Measurements from ENCODE around the gene RINT1. TPM values are rescaled to one million over a fixed set of nuclear protein-coding genes. Genes with fewer than 3 reads are reported as not detected.

RINT1 gene
- total RNA-seq, 2 donors from 2014 or later: 21.0 to 26.0 TPM

GRCh38 chr7:105600720-105601550 is 68.9 kb downstream of the RINT1 start:
- no peak for TF ChIP-seq CTCF (conservative IDR thresholded peaks at IDR 0.05)
- H3K9me3 ChIP-seq (ENCODE audit: control insufficient read depth, low read length): no peaks in the 10 kb centered on the region
- H3K27me3 Mint-ChIP-seq (ENCODE audit: insufficient read depth): no peaks in the 10 kb centered on the region
- no peak overlapping the region for H3K27ac ChIP-seq (ENCODE audit: low read depth, low read length)
- H3K36me3 ChIP-seq (ENCODE audit: control insufficient read depth, insufficient read depth, low read length): no peaks in the 10 kb centered on the region
- H3K4me3 Mint-ChIP-seq: no peak overlapping the region
- H3K4me3 ChIP-seq (ENCODE audit: low read length): no peak overlapping the region
- WGBS, 2 experiments (ENCODE audit: insufficient coverage in 1 of 2, insufficient read length in 1 of 2): 86 to 98% methylated on average over 5 to 14 of the region's 14 CpGs
- peak overlapping the region; percentile 63 for H3K27ac Mint-ChIP-seq
- peaks cover 20% of the 10 kb centered on the region for H3K4me1 Mint-ChIP-seq
- H3K9me3 Mint-ChIP-seq: no peaks in the 10 kb centered on the region
- H3K9ac ChIP-seq (ENCODE audit: extremely low read depth, low read length, poor library complexity, severe bottlenecking): no peak overlapping the region
- H3K4me1 ChIP-seq (ENCODE audit: control insufficient read depth, insufficient read depth, low read length): no peaks in the 10 kb centered on the region
- peak; percentile 75 for DNase-seq
- H3K36me3 Mint-ChIP-seq (ENCODE audit: low read depth): no peaks in the 10 kb centered on the region
- H3K27me3 ChIP-seq (ENCODE audit: control insufficient read depth, insufficient read depth, low read length, poor library complexity, severe bottlenecking): no peaks in the 10 kb centered on the region

- no peaks in the 10 kb centered on the region for H3K27me3 Mint-ChIP-seq (ENCODE audit: insufficient read depth)
- H3K4me3 Mint-ChIP-seq: no peak overlapping the region
- Histone ChIP-seq H3K4me1 (ENCODE audit: control insufficient read depth, insufficient read depth, low read length) (no peaks in the 10 kb centered on the region), H3K9me3 (ENCODE audit: control insufficient read depth, low read length) (no peaks in the 10 kb centered on the region), H3K9ac (ENCODE audit: extremely low read depth, low read length, poor library complexity, severe bottlenecking) (no peak overlapping the region), H3K36me3 (ENCODE audit: control insufficient read depth, insufficient read depth, low read length) (no peaks in the 10 kb centered on the region), H3K4me3 (ENCODE audit: low read length) (no peak overlapping the region), H3K27ac (ENCODE audit: low read depth, low read length) (no peak overlapping the region), H3K27me3 (ENCODE audit: control insufficient read depth, insufficient read depth, low read length, poor library complexity, severe bottlenecking) (no peaks in the 10 kb centered on the region)
- DNase-seq: peak; percentile 49
- peak overlapping the region; percentile 25 for H3K27ac Mint-ChIP-seq
- peaks cover 2% of the 10 kb centered on the region for H3K36me3 Mint-ChIP-seq (ENCODE audit: low read depth)
- WGBS, 2 experiments (ENCODE audit: insufficient coverage in 1 of 2, insufficient read length in 1 of 2): 93 to 95% methylated on average over 10 to 19 of the region's 19 CpGs
- H3K4me1 Mint-ChIP-seq: peaks cover 10% of the 10 kb centered on the region
- no peak for TF ChIP-seq CTCF (conservative IDR thresholded peaks at IDR 0.05)
- H3K9me3 Mint-ChIP-seq: no peaks in the 10 kb centered on the region
Observed at GRCh38 chr7:105602325-105603305, 70.6 kb downstream of the RINT1 start.

GRCh38 chr7:105610165-105610930 is 78.3 kb downstream of the RINT1 start:
- Mint-ChIP-seq H3K4me1 (no peaks in the 10 kb centered on the region), H3K9me3 (no peaks in the 10 kb centered on the region), H3K27me3 (ENCODE audit: insufficient read depth) (no peaks in the 10 kb centered on the region), H3K27ac (peak overlapping the region; percentile 35), H3K36me3 (ENCODE audit: low read depth) (peaks cover 44% of the 10 kb centered on the region), H3K4me3 (no peak overlapping the region)
- H3K4me1 ChIP-seq (ENCODE audit: control insufficient read depth, insufficient read depth, low read length): no peaks in the 10 kb centered on the region
- 95 to 98% methylated on average over 6 to 8 of the region's 8 CpGs for WGBS, 2 experiments (ENCODE audit: insufficient coverage in 1 of 2, insufficient read length in 1 of 2)
- H3K9me3 ChIP-seq (ENCODE audit: control insufficient read depth, low read length): no peaks in the 10 kb centered on the region
- H3K27me3 ChIP-seq (ENCODE audit: control insufficient read depth, insufficient read depth, low read length, poor library complexity, severe bottlenecking): no peaks in the 10 kb centered on the region
- no peak for TF ChIP-seq CTCF (conservative IDR thresholded peaks at IDR 0.05)
- no peak overlapping the region for H3K9ac ChIP-seq (ENCODE audit: extremely low read depth, low read length, poor library complexity, severe bottlenecking)
- H3K4me3 ChIP-seq (ENCODE audit: low read length): no peak overlapping the region
- DNase-seq: no peak
- H3K27ac ChIP-seq (ENCODE audit: low read depth, low read length): no peak overlapping the region
- peaks cover 9% of the 10 kb centered on the region for H3K36me3 ChIP-seq (ENCODE audit: control insufficient read depth, insufficient read depth, low read length)
